GM18507 (cell line): Measurements from ENCODE around the gene FAM181A.

Experiments
- DNase-seq: peaks from one replicate; pipeline ENCODE4 v3.0.0; 2011; ENCODE audit warnings: low read depth; ENCODE audit not compliant: insufficient read length; ENCODE audit errors: extremely low spot score
- FAIRE-seq: peaks from 2 replicates; lab custom pipeline; 2011; peaks lifted over from hg19 to GRCh38; lab: Jason Lieb, UNC

Gene FAM181A

DNA sequence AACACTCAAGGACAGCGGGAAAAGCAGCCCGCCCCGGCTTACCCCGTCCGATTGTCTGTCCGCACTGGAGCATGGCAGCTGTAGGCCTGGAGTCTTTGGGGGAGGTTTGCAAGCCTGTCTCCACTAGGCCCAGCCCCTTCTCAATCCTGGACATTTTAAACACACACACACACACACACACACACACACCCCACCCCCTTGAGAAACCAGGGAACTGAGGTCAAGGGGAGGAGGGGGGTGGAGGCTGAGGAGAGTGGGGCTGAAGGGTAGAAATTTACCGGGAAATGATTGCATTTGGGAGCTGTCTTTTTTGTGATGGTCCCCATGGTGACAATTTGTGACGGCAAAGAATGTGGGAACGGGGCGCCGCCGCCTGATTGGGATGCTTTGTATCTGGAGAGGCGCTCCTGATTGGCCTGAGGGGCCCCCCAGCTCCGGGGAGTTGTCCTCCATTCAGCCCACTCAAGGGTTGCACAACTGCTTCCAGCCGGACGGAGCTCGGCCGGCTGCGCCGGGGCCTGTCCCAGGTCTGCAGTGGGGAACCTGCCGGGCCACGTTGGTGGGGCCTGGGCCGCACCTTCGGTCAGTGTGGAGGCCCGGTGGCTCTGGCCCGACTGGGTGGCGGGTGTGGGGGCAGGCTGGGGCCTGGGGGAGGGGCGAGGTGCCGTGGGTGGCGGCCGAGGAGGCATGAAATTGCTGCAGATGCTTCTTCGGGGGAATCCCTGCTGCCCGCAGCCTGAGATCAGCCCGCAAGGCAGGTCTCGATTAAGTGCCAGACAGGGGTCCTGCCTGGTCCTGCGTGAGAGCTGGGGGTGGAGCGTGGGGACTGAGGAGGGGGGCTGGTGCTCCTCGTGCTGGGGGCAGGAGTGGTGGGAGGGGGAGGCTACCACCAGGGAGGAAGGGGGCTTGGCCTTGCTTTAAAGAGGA lies at the start of gene FAM181A:
Gene FAM181A (plus strand): TSS at position 472 of the 927 bp plus-strand sequence. CDS start 942 bp downstream, outside the sequence.
- FAIRE-seq (no peak), DNase-seq (no peak)

- no peak for DNase-seq
- FAIRE-seq: no peak
These were observed 48.9 kb upstream of the FAM181A start for GRCh38 chr14:93878212-93878611.

DNA sequence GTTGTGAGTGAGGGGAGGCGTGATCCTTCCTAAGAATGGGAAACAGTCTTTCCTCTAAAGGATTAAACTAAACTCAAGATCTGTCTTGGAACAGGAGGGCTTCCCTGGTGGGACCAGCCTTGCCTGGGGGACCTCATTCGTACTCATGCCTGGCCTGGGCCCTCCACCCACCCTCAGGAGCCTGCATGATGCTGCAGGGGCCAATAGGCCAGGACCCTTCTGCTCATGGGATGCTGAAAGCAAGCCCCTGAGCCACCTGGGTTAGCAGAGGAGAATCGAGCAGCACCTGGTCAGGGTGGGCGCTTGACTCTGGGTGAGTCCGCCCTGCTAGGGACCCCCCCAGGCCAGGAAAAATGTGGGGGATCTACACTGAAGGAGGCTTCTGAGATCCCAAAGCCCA lies 48.3 kb upstream of the FAM181A start:
- no peak for DNase-seq
- FAIRE-seq: no peak

DNA sequence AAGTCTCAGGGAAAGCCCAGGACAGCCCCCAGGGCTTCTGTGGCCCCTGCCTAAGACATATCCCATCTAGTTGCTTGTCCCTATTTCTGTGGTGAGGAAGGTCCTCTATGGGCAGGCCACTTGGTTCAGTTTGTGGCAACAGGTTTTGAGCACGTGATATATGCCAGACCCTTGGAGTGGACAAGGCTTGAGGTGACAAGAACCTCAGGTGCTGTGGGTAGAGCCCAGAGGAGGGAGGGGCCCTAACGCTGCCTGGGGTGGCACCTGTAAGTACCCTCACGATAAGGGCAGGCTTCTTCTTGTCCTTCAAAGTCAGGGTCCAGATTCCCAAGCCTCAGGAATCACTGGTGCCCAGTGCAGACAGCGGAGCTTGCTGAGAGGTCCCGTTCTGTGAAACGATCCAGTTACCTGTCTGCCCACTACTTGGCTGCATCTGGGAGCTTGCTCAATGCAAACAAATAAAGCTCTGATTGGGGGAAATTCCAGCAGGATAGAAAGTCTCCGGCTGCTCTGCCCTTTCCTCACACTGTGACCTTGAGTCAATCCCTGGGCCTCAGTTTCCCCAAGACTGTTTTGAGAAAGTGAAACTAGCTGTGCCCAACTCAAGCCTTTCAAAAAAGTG lies 47.7 kb upstream of the FAM181A start:
- DNase-seq (no peak), FAIRE-seq (no peak)

- DNase-seq: no peak
- no peak for FAIRE-seq
These were observed 46.9 kb upstream of the FAM181A start for GRCh38 chr14:93880021-93880820.

DNA sequence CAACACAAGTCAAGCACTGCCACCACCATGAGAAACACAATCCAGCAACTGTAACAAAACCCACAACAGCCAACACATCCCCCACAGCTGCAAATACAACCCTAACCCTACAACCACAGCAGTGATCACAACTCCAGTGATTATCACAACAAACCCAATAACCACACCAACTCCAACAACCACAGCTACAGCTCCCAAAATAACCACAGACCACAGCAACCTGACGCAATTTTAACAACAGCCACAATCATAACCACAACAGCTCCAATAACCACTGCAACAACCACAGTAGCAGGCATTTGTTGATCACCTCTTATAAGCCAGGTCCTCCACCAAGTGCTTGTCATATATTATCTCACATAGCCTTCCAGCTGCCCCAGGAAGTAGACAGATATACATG lies 42.2 kb upstream of the FAM181A start:
- DNase-seq: no peak
- FAIRE-seq: no peak

GRCh38 chr14:93888995-93889394 lies 38.1 kb upstream of the FAM181A start:
- no peak for FAIRE-seq

DNA sequence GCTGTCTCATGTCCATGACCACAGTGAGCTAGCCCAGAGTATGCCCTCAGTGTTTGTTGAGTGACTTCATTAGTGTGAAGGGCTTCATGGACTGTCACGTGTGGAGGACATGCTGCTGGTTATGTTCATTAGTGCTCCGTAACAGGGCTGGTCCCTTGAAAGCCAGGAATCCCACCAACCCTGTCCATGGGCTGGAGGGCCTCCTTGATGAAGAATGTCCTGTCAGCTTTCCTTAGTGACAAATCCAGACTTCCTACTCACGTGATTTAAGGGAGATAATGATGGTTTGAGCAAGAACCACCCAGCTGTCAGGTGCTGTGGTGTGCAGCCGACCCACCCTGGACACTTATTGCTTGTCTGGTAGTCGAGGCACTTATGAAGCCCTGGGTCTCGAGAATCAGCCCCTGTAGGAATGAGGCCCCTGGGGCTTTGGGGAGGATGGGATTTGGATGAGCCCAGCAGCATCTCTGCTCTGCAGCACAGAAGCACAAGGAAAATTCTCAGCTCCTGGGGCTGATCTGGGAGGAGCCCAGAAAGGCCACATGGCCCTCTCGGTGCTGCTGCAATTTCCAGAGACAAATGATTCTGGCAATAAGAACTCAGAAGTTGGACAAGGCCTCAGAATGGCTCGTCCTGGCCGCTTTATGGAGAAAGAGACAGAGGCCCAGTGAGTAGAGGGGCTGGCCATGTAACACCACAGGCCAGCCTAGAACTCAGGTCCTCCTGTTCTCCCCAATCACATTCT lies 37.2 kb upstream of the FAM181A start:
- no peak for FAIRE-seq
- DNase-seq: no peak

More at GRCh38 chr14:93888995-93889394, 38.1 kb upstream of the FAM181A start:
- no peak for DNase-seq

GRCh38 chr14:93891756-93892504 lies 35.2 kb upstream of the FAM181A start:
- FAIRE-seq (no peak), DNase-seq (no peak)

DNA sequence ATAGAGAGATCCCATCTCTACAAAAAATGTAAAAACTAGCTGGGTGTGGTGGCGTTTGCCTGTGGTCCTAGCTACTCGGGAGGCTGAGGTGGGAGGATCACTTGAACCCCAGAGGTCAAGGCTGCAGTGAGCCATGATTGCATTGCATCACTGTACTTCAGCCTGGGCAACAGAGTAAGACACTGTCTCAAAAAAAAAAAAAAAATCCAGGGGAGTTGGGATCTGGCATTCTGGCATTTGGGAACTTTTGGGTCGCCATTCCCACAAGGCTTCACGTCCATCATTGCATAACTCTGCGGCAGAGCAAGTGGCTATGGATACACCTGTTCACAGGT lies 34.7 kb upstream of the FAM181A start:
- DNase-seq (no peak), FAIRE-seq (no peak)

GRCh38 chr14:93892923-93893558 lies 34.1 kb upstream of the FAM181A start:
- DNase-seq: peak; percentile 44
- peak; percentile 82 for FAIRE-seq

DNA sequence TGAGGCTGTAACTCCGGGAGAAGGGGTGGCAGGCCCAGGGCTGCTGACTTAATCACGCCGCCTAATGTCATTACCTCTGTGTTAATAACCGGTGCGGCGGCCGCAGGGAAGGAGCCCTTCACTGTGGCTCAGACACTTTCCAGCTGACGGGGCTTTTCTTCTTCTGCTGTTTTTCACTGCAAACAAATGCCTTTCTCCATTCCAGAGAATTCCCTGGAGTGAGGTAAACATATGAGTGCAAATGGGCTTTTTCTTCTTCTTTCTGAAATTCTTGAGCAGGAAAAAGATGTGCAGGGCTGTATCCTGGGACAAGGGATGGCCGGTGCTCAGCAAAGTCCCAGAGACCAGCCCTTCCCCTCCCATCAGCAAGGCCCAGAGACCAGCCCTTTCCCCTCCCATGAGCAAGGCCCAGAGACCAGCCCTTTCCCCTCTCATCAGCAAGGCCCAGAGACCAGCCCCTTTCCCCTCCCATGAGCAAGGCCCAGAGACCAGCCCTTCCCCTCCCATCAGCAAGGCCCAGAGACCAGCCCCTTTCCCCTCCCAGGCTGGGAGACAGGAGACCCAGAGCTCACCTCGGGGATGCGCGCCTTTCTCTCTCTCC lies 33.4 kb upstream of the FAM181A start:
- DNase-seq (no peak), FAIRE-seq (no peak)

DNA sequence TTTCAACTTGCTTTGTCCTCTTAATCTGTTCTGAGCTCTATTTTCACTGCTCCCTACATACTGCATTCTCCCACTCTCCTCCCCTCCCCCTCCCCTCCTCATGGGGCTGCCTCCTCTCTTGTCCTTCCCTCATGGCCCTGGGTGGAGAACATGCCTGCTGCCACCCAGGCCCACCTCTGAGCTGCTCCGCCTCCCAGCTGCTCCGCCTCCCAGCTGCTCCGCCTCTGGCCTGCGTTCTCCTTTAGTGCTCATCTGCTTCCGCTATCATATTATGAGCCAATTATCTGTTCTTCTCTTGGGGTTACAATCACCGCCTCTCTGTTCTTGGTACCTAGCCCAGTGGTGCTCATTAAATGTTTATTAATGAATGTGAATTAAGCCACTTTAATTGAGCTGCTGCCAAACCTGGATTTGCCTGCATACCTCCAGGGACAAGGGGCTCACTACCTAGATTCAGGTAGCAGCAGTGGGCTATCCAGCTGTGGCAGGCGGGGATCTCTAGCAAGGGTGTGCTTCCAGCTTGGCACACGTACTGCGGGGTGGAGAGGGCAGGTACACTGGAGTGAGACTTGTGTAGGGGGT lies 32.0 kb upstream of the FAM181A start:
- no peak for DNase-seq
- no peak for FAIRE-seq

DNA sequence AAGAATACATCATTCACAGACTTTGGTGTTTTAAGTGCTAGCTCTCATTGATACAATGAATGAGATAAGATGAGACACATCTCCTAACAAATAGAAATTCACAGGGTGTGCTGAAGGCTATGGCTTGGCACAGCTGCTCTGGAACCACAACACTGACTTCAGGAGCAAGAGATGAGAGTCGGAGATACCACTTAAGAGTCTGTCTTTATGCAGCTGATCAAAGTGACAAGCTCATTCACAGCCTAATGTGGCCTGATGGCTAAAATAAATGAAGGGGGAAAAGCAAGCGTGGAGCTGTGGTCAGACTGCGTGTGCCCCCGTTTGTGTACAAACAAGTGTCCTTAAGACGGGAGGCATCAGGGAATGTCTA lies 29.7 kb upstream of the FAM181A start:
- DNase-seq (no peak), FAIRE-seq (no peak)

- FAIRE-seq: no peak
These were observed 29.0 kb upstream of the FAM181A start for GRCh38 chr14:93898081-93898611.

DNA sequence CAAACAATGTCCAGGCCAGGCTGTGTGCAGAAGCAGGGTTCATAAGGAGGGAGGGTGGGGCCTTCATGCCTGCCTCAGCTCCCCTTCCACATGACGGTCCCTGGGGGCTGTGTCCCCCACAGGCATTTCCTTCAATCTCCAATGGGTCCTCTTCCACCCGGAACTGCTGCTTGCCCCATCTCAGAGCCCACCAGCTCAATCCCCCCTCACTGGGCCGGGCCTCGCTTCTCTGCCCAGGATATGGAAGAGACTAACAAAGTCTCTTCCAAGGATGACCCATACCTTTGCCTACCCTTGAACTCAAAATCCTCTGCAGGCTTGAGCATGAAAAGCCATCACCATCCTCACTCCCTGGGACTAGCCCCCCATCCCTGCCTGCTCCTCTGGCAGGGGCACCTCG lies 28.4 kb upstream of the FAM181A start:
- FAIRE-seq (no peak), DNase-seq (no peak)

More at GRCh38 chr14:93898081-93898611, 29.0 kb upstream of the FAM181A start:
- no peak for DNase-seq

GRCh38 chr14:93901813-93902212 lies 25.3 kb upstream of the FAM181A start:
- DNase-seq (no peak), FAIRE-seq (no peak)
